ENCODE results near the gene EFNA5.

Gene EFNA5

GRCh38 chr5:107672211-107673038, 1.7 kb upstream of the EFNA5 start:
- DNase-seq (ENCODE audit: low read depth), result no peak

- no peak for DNase-seq (ENCODE audit: low read depth)
Observed at GRCh38 chr5:107671742-107672210, 1.0 kb upstream of the EFNA5 start.

GRCh38 chr5:107670087-107670931, 428 bp downstream of the EFNA5 start:
- DNase-seq (ENCODE audit: low read depth), result no peak

GRCh38 chr5:107669096-107670031, 1.4 kb downstream of the EFNA5 start:
- DNase-seq (ENCODE audit: low read depth), result no peak

- DNase-seq (ENCODE audit: low read depth), result no peak
Observed at GRCh38 chr5:107668154-107669095, 2.3 kb downstream of the EFNA5 start.

- DNase-seq (ENCODE audit: low read depth), result no peak
Observed at GRCh38 chr5:107666051-107666655, 4.6 kb downstream of the EFNA5 start.

GRCh38 chr5:107665036-107665570, 5.6 kb downstream of the EFNA5 start:
- no peak for DNase-seq (ENCODE audit: low read depth)

GRCh38 chr5:107663697-107664096, 7.0 kb downstream of the EFNA5 start:
- DNase-seq (ENCODE audit: low read depth), result no peak

GRCh38 chr5:107661650-107662044, 9.1 kb downstream of the EFNA5 start:
- no peak for DNase-seq (ENCODE audit: low read depth)

- no peak for DNase-seq (ENCODE audit: low read depth)
Observed at GRCh38 chr5:107661038-107661649, 9.6 kb downstream of the EFNA5 start.

- DNase-seq (ENCODE audit: low read depth), result no peak
Observed at GRCh38 chr5:107658528-107658927, 12.2 kb downstream of the EFNA5 start.

GRCh38 chr5:107655831-107656230, 14.9 kb downstream of the EFNA5 start:
- DNase-seq (ENCODE audit: low read depth), result no peak

- no peak for DNase-seq (ENCODE audit: low read depth)
Observed at GRCh38 chr5:107654827-107655226, 15.9 kb downstream of the EFNA5 start.

- no peak for DNase-seq (ENCODE audit: low read depth)
Observed at GRCh38 chr5:107653685-107654084, 17.1 kb downstream of the EFNA5 start.

- no peak for DNase-seq (ENCODE audit: low read depth)
Observed at GRCh38 chr5:107652839-107653607, 17.7 kb downstream of the EFNA5 start.

GRCh38 chr5:107652408-107652807, 18.3 kb downstream of the EFNA5 start:
- DNase-seq (ENCODE audit: low read depth), result no peak

- no peak for DNase-seq (ENCODE audit: low read depth)
Observed at GRCh38 chr5:107651325-107651724, 19.4 kb downstream of the EFNA5 start.

- DNase-seq (ENCODE audit: low read depth), result no peak
Observed at GRCh38 chr5:107646418-107646817, 24.3 kb downstream of the EFNA5 start.

- DNase-seq (ENCODE audit: low read depth), result no peak
Observed at GRCh38 chr5:107640568-107640967, 30.2 kb downstream of the EFNA5 start.

All from activated T-helper 1 cell treated with Interleukin-2 at 50 U/mL for 16 hours (primary cell).